T-helper 9 cell (primary cell): ENCODE measurements around the gene MAML3.

Experiments used
- DNase-seq: peaks from one replicate; pipeline ENCODE4 v3.0.0-alpha.2; 2020

MAML3 gene

GRCh38 chr4:139918591-139918990 is 235.4 kb downstream of the MAML3 start:
- DNase-seq = no peak

GRCh38 chr4:139917896-139918295 is 236.1 kb downstream of the MAML3 start:
- DNase-seq = no peak

- no peak for DNase-seq
These were observed 237.9 kb downstream of the MAML3 start for GRCh38 chr4:139916041-139916440.

- DNase-seq = no peak
These were observed 238.9 kb downstream of the MAML3 start for GRCh38 chr4:139915037-139915436.

- no peak for DNase-seq
These were observed 239.9 kb downstream of the MAML3 start for GRCh38 chr4:139913995-139914598.

GRCh38 chr4:139913398-139913990 is 240.5 kb downstream of the MAML3 start:
- no peak for DNase-seq

GRCh38 chr4:139912445-139912844 is 241.5 kb downstream of the MAML3 start:
- DNase-seq = no peak

GRCh38 chr4:139910106-139910505 is 243.9 kb downstream of the MAML3 start:
- no peak for DNase-seq

GRCh38 chr4:139908636-139909437 is 245.1 kb downstream of the MAML3 start:
- DNase-seq = no peak

GRCh38 chr4:139907001-139907809 is 246.8 kb downstream of the MAML3 start:
- DNase-seq = no peak

- DNase-seq = no peak
These were observed 248.5 kb downstream of the MAML3 start for GRCh38 chr4:139905489-139905888.

- no peak for DNase-seq
These were observed 249.6 kb downstream of the MAML3 start for GRCh38 chr4:139904406-139904805.

- no peak for DNase-seq
These were observed 250.1 kb downstream of the MAML3 start for GRCh38 chr4:139903845-139904244.

GRCh38 chr4:139902321-139903320 is 251.4 kb downstream of the MAML3 start:
- no peak for DNase-seq

- no peak for DNase-seq
These were observed 252.3 kb downstream of the MAML3 start for GRCh38 chr4:139901531-139902320.

GRCh38 chr4:139900964-139901376 is 253.0 kb downstream of the MAML3 start:
- no peak for DNase-seq

- no peak for DNase-seq
These were observed 254.6 kb downstream of the MAML3 start for GRCh38 chr4:139899346-139899745.

GRCh38 chr4:139898293-139898692 is 255.7 kb downstream of the MAML3 start:
- no peak for DNase-seq

- no peak for DNase-seq
These were observed 257.8 kb downstream of the MAML3 start for GRCh38 chr4:139896091-139896604.

- DNase-seq = no peak
These were observed 260.2 kb downstream of the MAML3 start for GRCh38 chr4:139893801-139894200.
